NCI-H187 treated with DMSO at 0.1 percent for 48 hours (cell line): Measurements from ENCODE around the gene SRP72.
A peak's percentile ranks its signal among the peaks of the same experiment; 100 is the strongest.
"Not testable (repeated sequence)": the region's sequence is repeated elsewhere in the genome, so short reads cannot be mapped to it uniquely, and the experiment has no call there.

ENCODE experiments used
- DNase-seq: peaks from one replicate; lab custom pipeline; 2025; lab: John Stamatoyannopoulos, UW

Gene SRP72, protein sequence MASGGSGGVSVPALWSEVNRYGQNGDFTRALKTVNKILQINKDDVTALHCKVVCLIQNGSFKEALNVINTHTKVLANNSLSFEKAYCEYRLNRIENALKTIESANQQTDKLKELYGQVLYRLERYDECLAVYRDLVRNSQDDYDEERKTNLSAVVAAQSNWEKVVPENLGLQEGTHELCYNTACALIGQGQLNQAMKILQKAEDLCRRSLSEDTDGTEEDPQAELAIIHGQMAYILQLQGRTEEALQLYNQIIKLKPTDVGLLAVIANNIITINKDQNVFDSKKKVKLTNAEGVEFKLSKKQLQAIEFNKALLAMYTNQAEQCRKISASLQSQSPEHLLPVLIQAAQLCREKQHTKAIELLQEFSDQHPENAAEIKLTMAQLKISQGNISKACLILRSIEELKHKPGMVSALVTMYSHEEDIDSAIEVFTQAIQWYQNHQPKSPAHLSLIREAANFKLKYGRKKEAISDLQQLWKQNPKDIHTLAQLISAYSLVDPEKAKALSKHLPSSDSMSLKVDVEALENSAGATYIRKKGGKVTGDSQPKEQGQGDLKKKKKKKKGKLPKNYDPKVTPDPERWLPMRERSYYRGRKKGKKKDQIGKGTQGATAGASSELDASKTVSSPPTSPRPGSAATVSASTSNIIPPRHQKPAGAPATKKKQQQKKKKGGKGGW

DNA sequence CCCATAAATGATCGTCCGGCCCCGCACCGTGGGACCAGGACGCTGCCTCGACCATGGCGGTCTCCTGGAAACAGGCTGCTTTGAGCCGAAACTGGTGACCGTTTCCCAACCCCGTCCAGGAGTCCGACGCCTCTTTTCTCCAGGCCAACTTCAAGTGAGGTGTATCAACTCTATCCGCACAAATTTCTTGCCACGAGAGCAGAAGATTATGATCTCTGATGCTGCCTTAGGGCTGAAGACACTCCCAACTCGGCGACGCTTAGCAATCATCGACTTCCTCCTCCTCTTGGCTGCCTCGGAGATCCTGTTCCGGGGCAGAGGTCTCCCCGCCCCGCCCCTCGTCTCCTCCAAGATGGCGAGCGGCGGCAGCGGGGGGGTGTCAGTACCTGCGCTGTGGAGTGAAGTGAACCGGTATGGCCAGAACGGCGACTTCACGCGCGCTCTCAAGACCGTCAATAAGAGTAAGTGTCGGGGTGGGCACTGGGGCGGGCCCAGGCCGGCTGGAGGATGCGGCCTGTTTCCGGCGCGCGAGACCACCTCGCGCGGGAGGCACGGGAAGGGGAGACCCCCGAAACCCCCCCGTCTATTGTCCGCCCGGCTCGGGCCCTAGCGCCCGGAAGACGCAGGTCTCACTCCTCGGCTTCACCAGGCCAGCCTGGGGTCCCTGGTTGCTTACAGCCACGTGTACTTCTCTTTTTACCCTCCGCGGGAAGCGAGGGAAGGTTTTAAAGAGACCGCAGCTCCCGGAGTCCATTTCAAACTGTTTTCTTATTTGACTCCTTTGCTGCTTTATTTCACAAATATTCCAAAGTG, at the start of gene SRP72:
SRP72 (plus strand) TSS at position 334 of the 813 bp plus-strand sequence; CDS start at position 353, 19 bp downstream.
- DNase-seq: peak; percentile 77

DNA sequence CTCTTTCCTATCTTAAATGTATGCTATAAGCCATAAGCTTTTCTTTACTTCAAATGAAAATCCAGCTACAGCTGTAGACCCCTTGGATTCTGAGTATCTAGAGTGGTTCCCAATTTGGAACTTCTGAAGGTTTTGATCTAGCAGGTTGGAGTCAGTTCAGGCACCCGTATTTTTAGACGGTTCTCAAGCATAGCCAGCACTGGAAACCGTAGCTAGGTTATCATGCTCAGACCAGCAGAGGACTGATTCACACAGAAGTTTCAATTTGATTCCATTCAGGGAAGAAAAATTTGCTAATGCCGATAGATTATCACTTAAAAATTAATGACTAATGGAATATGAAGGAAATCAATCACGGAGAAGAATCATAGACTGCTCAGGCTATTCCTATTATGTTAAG, 43.2 kb upstream of the SRP72 start:
- DNase-seq: no peak

DNA sequence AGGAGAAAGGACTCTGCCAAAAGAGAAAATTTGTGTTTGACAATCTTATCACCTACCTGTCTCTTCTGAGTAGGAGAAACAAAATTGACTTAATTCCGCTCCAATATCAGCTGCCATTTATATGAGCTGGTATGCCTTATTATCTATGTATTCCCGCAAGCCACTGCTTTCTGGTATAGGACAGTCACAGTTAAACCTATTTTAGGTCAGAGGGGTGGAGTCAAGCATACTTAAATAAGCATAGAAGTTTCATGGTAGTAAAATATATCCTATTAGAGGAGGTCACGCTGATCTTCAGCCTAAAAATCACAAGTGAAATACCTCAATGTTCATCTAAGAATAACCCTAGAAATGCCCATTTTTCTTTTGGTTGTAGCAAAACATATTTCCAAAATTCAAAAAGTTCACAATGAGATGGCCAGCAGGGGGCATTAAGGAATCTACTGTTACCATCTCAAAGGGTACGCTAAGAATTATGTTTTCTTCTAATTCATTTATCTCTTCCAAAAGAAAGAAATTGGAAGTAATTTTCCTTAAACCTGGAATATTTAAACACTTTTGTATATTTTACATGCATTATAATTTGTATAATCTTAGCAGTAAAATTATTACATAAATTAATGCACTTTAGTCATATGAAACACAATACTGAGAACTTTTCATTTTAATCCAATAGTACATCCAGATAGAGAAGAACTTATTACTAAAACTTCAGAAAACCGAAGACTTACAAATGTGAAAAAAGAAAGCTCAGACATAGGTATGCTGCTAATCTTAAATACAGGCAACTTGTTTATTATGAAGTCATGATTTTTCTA, 42.5 kb upstream of the SRP72 start:
- DNase-seq: no peak

DNA sequence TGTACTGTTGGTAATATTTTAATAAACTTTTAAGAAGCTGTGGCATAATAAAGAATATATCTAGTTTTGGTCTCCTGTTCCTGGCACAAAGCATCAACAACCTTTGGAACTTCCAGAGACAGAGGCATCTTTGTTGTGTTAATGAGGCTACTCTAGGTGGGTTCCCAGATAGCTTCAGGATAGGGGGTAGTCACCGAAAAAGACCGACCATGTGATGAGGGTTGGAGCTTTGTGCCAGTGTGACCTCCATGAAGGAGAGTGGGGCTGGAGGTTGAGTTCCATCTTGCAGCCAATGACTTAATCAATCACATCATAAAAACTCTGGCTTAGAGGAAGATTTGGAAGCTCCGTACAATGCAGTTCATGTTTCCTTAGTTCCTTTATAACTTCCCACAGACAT, 41.9 kb upstream of the SRP72 start:
- DNase-seq: no peak

DNA sequence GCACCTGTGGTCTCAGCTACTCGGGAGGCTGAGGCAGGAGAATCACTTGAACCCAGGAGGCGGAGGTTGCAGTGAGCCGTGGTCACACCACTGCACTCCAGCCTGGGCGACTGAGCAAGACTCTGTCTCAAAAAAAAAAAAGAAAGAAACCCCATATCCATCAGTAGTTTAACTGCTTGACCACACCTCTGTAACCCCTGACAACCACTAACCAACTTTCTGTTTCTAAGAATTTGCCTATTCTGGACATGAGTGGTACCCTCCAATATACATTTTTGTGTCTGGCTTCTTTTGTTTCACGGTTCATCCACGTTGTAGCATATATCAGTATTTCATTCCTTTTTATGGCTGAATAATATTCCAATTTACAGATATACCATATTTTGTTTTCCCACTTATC, 41.1 kb upstream of the SRP72 start:
- no peak for DNase-seq

DNA sequence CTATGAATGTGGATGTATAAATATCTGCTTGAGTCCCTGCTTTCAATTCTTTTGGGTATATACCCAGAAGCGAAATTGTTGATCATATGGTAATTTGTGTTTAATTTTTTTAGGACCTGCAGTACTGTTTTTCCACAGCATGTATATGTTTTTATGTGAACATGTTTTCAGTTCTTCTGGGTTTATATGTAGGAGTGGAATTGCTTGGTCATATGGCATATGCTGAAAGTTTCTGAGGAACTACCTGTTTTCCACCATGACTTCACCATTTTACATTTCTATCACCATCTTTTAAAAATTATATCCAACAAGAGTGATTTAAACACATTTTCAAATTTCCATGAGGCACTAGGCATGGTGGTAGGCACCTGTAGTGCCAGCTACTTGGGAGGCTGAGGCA, 40.2 kb upstream of the SRP72 start:
- no peak for DNase-seq

DNA sequence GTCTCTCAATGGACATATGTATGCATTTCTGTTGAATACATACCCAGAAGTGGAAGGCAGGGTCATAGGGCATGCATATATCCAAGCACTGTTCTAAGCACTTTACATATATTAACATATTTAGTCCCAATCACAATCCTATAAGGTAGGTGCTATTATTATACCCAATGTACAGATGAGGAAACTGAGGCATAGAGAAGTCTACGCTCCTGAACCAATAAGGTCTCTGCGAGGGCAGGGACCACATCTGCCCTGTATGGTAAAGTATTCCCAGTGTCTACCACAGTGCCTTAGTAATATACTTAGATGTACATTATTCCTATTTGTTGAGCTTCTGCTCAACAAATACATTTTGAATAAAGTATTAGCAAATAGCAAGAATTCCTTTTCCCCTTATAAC, 37.2 kb upstream of the SRP72 start:
- DNase-seq: no peak

DNA sequence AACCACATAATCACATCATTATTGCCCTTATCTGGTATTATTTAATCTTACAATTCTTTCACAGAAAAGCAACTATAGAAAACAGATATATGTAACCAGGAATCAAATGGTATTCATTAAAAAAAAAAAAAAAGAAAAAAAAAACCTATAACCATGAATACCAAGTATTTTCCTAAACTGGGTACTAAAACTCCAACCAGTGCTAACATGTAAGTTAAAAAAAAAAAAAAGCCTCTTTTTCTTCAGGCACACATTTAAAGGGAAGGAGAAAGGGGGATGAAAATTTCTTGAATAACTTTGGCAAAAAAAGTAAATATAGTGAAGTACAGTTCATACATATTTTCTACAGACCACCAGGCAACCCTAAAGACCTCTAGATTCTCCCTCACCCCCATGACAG, 34.1 kb upstream of the SRP72 start:
- no peak for DNase-seq

DNA sequence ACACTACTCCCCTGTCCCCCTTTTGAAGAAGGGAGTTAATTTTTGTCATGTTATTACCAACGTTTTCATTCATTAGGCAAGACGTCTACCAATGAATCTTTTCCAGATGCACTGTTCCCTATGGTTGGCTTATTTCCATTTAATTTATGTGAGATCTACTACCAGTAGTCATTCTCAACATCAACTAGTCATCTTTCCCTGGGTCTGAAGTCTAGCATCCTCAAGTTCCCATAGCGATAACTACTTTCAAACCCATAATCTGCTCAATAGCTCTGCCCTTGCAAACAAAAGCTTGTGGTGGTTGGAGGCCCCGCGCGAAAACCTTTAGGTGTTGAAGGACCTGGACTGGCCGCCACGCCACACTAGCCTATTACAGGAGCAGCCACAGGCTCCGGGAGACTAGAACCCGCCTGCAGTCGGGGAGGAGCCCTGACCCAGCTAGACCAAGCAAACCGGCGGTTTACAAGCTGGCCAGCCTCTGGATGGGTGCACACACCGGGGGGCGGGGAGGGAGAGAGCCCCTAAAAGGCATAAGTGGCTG, 32.7 kb upstream of the SRP72 start:
- no peak for DNase-seq

DNA sequence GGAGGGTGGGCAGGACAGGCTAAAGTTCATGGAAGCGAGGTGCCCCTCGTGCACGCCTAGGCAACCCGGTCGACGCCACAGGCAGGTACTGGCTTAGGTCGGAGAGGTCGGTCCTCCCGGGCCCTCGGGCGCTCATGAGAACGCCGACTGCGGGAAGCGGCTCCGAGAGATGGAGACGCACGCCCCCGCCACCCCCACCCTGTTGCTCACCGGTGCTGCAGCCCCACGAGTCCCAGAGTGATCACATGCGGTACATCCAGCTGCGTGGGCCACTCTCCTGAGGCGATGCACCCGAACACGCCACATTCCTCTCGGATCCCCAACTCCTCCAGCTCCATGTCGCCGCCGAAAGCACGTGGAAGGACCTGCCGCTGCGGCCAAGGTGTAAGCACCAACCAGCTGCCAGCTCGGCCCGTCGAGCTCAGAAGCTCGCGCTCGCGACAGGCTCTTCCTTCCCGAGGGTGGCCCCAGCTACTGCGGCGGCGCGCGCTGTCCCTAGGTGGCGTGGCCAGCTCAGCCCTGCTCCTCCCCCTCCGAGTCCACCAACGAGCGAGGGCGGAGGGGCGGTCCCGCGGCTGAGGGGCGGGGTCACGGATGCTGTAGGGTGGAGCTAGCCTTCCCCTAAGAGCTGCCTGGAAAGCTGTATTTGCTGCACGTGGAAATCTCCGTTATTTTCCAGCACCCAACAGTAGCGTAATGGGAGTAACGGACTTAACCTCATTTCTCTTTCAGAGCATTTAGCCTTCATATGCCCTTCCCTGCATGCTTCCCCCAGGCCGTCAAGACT, 32.1 kb upstream of the SRP72 start, which contains the start of gene PPAT:
PPAT (minus strand) TSS at position 476 of the 787 bp plus-strand sequence; CDS start at position 338, 138 bp downstream.
- DNase-seq: peak; percentile 92

DNA sequence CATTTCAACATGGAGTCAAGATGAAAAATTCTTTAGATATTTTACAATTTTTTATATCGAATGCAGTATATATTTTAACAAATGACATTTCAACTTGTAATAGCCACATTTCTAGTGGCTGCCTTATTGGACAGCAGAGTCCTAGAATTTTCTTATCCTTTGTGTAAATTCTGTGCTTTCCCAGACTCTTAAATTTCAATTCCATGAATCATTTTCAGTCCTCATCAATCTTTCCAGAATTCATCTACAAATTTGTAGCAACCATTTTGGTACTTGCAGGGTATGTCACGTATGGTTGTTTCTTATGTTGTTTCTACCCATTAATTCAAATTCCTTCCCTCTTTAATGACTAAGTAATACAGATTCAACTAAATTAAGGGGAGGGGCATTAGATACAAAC, 28.7 kb upstream of the SRP72 start:
- DNase-seq: no peak

DNA sequence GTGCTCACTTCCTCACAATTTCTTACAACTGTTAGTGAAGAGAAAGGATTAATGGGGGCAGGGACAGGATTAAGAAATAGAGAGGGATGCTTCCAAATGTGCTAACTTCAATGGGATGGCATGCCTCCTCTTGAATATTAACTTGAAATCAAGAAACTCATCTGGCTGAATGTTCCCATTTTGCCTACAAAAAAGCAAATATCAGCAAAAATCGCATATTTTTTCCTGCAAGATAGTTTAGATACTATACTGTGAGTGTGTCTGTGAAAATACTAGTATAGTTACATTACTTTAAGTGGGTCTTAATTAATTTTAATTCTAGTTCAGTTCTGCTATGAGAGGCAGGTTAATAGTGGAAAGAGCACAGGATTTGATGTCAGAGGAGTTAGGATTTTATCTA, 26.4 kb upstream of the SRP72 start:
- DNase-seq: no peak

DNA sequence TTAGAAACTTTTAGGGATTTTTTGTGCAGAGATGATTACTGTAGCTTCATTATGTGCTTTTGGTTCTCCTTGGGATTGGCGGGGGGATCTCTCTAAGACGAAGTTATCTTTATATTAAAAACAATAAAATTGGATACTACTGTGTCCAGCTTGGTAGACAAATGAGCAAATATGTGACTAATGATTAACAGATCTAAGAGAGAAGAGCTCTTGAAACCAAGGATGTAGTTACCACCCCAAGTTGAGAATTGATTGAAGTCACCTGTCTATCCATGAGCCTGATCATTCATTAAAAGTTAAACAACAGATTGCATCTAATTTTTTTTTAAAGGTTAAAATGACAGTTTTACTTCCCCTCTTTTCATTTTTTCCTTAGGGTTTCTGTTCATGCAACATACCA, 22.7 kb upstream of the SRP72 start:
- no peak for DNase-seq

DNA sequence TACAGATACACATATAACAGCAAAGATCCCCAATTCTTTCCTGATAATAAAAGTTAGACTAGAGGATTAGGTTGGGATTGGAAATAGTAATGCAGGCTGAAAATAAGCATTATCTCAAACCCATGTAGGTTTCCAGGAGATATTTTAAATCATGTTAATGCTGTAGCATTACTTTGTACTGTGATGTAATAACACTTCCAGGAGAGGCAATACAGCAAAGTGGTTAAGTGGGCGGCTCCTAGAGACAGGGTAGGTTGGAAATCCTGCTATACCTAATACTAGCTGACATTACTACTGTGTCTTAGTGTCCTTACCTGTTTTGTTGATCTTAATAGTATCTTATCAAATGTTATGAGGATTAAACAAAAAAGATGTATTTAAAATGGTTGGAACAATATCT, 21.7 kb upstream of the SRP72 start:
- DNase-seq: no peak

DNA sequence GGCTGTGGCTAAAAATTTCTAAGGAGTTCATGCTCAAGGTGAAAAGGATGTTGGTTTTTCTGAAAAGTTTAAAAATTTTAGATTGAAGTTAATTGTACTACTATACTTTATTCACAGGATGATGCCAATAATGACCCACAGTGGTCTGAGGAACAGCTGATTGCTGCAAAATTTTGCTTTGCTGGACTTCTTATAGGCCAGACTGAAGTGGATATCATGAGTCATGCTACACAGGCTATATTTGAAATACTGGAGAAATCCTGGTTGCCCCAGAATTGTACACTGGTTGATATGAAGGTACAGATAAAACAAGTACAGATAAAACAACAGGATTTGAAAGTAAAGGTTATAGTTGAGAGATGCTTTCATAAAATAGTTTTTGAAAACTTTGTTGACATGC, 19.1 kb upstream of the SRP72 start:
- no peak for DNase-seq

DNA sequence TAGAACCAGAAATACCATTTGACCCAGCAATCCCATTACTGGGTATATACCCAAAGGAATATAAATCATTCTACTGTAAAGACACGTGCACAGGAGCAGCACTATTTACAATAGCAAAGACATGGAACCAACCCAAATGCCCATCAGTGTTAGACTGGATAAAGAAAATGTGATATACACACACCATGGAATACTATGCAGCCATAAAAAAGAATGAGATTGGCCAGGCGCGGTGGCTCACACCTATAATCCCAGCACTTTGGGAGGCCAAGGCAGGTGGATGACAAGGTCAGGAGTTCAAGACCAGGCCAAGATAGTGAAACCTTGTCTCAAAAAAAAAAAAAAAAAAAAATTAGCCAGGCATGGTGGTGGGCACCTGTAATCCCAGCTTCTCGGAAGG, 17.9 kb upstream of the SRP72 start:
- DNase-seq: not testable (repeated sequence)

DNA sequence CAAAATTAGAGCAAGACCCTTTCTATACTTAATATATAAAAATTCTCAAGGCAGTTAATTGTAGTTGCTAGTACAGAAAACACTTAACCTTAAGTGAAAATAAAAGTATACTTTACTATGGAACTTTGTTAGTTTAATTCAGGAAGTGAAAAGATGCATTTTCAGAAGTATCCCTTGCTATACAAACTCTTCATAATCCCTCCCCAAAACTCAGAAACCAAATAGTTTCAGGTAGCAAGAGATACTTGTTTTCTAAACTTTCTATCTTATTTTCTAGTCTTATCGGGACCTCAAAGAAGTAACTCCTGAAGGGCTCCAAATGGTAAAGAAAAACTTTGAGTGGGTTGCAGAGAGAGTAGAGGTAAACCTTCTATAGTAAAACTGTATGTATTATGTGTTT, 17.1 kb upstream of the SRP72 start:
- DNase-seq: no peak

DNA sequence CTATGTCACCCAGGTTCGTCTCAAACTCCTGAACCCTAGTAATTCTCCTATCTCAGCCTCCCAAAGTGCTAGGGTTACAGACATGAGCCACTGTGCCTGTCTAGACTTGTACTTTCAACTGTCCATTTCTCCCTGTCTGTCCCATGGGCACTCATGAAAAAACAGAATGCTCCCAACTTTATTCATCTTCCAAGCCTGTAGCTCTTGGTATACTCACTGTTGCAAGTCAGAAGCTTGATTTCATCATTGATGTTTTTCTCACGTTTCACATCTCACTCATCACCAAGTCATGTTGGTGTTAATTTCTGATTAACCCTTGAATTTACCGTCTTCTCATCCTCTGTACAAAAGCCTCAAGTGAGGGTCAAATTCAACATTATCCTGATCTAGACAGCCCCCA, 7.3 kb upstream of the SRP72 start:
- no peak for DNase-seq

DNA sequence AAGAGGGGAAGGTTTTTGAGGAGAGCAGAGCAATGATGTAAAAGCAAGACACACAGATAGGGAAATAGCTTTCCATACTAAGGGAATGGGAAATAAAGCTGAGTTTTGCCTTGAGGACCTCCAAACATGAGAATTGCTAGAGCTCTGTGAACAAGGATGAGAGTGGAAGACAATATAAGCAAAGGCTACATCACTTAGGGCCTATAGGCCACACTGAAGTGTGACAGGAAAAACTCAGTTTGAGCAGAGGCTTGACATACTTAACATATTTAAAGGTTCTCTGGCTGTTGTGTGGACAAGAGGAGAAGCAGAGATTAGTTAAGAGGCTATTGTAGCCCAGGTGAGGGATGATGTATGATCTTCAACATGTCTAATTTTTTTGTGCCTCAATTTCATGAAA, 5.3 kb upstream of the SRP72 start:
- no peak for DNase-seq

DNA sequence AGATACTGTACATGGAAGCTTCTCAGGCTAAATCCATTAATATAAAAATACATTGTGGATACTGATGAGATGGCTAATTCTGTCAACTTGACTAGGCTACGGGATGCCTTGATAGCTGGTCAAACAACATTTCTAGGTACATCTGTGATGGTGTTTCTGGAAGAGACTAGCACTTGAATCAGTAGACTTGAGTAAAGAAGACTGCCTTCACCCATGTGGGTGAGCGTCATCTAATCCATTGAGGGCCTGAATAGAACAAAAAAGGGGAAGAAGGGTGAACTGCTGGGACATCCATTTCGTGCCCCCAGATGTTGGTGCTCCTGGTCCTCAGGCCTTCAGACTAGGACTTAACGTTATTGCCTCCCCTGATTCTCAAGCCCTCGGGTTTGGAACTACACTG, 3.7 kb upstream of the SRP72 start:
- DNase-seq: no peak

DNA sequence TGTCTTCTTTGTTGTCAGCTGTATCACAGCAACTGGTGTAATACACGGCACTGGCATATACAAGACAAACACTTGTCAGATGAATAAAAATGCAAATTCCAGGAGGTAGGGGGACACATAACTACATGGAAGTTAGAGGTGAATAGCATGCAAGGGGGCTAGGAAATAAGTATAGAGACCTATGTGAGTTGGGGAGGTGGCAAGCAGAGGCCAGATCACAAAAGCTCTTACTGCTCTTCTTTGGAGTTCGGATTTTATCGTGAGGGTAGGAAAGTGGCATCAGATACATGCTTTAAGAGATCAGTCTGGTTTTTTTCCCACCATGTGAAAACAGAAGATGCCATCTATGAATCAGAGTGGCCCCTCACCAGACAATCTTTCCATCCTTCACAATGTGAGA, 2.8 kb upstream of the SRP72 start:
- no peak for DNase-seq
